RWPE2 (cell line): ENCODE results near the gene CNPY2.
"Not testable (repeated sequence)": the region's sequence is repeated elsewhere in the genome, so short reads cannot be mapped to it uniquely, and the experiment has no call there.

Experiments
- ATAC-seq: fragments of 200-7000 bp; cut with Tn5 transposase; 3 replicates; pipeline ENCODE4 v1.9.1; 2021; ENCODE audit warnings: low read depth
- DNase-seq: peaks from one replicate; pipeline ENCODE4 v3.0.0-alpha.2; 2020; ENCODE audit warnings: low spot score
- H3K27ac ChIP-seq: fragments of 450-650 bp; 2 replicates; pipeline ENCODE4 v1.5.1; 2017; ENCODE audit warnings: mild to moderate bottlenecking; ENCODE audit not compliant: poor library complexity, severe bottlenecking
- H3K27me3 ChIP-seq: fragments of 250-450 bp; sonication (Bioruptor Pico); 2 replicates; pipeline ENCODE4 v1.5.1; 2021; ENCODE audit warnings: mild to moderate bottlenecking, moderate library complexity; ENCODE audit not compliant: insufficient read depth, poor library complexity, severe bottlenecking
- H3K36me3 ChIP-seq: fragments of 250-450 bp; sonication (Bioruptor Pico); 2 replicates; pipeline ENCODE4 v1.5.1; 2020; ENCODE audit warnings: low read depth, mild to moderate bottlenecking, moderate library complexity
- H3K4me1 ChIP-seq: fragments of 250-450 bp; sonication (Bioruptor Pico); 2 replicates; pipeline ENCODE4 v1.5.1; 2021; ENCODE audit warnings: mild to moderate bottlenecking, moderate library complexity; ENCODE audit not compliant: insufficient read depth, poor library complexity, severe bottlenecking
- H3K4me3 ChIP-seq: fragments of 250-450 bp; sonication (Bioruptor Pico); 2 replicates; pipeline ENCODE4 v1.5.1; 2021; ENCODE audit warnings: mild to moderate bottlenecking, moderate library complexity; ENCODE audit not compliant: severe bottlenecking
- H3K9me3 ChIP-seq: fragments of 250-450 bp; sonication (Bioruptor Pico); 2 replicates; pipeline ENCODE4 v1.5.1; 2021; ENCODE audit warnings: mild to moderate bottlenecking, moderate library complexity; ENCODE audit not compliant: severe bottlenecking
- CTCF ChIP-seq: fragments of 450-650 bp; IDR thresholded peaks from one replicate; pipeline ENCODE4 v1.5.1; 2017; ENCODE audit warnings: mild to moderate bottlenecking, moderate library complexity; ENCODE audit not compliant: poor library complexity, severe bottlenecking

CNPY2 gene

DNA sequence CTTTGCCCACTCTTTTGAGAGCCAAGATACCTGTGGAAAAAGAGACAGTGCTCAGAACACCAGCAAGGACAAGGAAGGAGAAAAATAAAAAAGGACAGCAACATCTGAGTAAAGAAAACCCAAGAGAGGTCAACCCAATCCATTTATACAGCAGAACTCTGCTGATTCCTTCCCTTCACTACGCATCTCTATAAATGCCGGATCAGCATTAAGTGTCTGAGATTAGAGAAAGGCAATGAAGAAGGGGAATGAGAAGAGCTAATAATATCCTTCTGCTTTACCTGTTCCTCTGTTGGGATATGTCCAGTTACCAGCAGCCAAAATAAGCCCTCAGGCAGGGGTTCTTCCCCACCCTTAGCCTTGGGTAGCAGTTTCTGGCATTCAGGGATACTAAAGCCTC is 33.2 kb downstream of the CNPY2 start:
- no peak for DNase-seq
- no peak for ATAC-seq
- TF ChIP-seq CTCF: no peak
- Histone ChIP-seq H3K4me1 (no peaks in the 10 kb centered on the region), H3K27me3 (no peaks in the 10 kb centered on the region), H3K9me3 (peaks cover 2% of the 10 kb centered on the region), H3K27ac (no peak overlapping the region), H3K36me3 (peaks cover 86% of the 10 kb centered on the region), H3K4me3 (no peak overlapping the region)

DNA sequence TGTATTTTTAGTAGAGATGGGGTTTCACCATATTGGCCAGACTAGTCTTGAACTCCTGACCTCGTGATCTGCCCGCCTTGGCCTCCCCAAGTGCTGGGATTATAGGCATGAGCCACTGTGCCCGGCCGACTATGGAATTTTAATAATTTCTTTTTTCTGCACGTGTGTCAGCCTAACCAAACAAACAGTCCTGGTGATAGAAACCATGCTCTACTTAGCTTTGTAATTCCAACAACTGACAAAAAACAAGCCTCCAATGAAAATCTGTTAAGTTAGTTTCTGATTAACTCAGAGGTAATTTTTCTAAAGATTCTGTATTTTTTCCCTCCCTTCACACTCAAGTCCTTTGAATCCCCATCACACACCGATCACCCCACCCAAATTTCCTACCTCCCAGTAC is 33.8 kb downstream of the CNPY2 start:
- Histone ChIP-seq H3K9me3 (peaks cover 2% of the 10 kb centered on the region), H3K4me1 (no peaks in the 10 kb centered on the region), H3K27ac (no peak overlapping the region), H3K4me3 (no peak overlapping the region), H3K36me3 (peaks cover 91% of the 10 kb centered on the region), H3K27me3 (no peaks in the 10 kb centered on the region)
- TF ChIP-seq CTCF: no peak
- ATAC-seq: no peak
- DNase-seq: no peak

- ATAC-seq: no peak
- Histone ChIP-seq H3K27ac (no peak overlapping the region), H3K27me3 (no peaks in the 10 kb centered on the region), H3K4me3 (no peak overlapping the region), H3K36me3 (peaks cover 91% of the 10 kb centered on the region), H3K9me3 (peaks cover 2% of the 10 kb centered on the region), H3K4me1 (no peaks in the 10 kb centered on the region)
- no peak for TF ChIP-seq CTCF
- DNase-seq: no peak
Measured at GRCh38 chr12:56280849-56281248, 34.9 kb downstream of the CNPY2 start.

GRCh38 chr12:56278905-56279304 is 36.9 kb downstream of the CNPY2 start:
- no peaks in the 10 kb centered on the region for H3K4me1 ChIP-seq
- H3K36me3 ChIP-seq: peaks cover 97% of the 10 kb centered on the region
- H3K4me3 ChIP-seq: no peak overlapping the region
- no peak for TF ChIP-seq CTCF
- ATAC-seq (no peak), DNase-seq (no peak)
- peaks cover 2% of the 10 kb centered on the region for H3K9me3 ChIP-seq
- H3K27me3 ChIP-seq: no peaks in the 10 kb centered on the region
- H3K27ac ChIP-seq: no peak overlapping the region

DNA sequence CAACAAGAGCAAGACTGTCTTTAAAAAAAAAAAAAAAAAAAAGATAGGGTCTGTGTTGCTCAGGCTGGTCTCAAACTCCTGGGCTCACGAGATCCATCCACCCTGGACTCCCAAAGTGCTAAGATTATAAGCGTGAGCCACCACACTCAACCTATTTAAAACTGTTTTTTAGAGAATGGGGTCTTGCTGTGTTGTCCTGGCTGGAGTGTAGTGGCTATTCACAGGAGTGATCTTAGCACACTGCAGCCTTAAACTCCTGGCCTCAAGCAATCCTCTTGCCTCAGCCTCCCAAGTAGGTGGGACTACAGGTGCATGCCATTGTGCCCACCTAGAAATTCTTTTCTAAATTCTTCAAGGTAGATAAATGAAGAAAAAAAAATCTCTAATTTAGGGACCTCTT is 41.5 kb downstream of the CNPY2 start:
- no peak overlapping the region for H3K27ac ChIP-seq
- H3K4me3 ChIP-seq: no peak overlapping the region
- no peaks in the 10 kb centered on the region for H3K9me3 ChIP-seq
- ATAC-seq: no peak
- H3K36me3 ChIP-seq: peaks cover 79% of the 10 kb centered on the region
- no peak for TF ChIP-seq CTCF
- H3K4me1 ChIP-seq: no peaks in the 10 kb centered on the region
- no peaks in the 10 kb centered on the region for H3K27me3 ChIP-seq
- no peak for DNase-seq

DNA sequence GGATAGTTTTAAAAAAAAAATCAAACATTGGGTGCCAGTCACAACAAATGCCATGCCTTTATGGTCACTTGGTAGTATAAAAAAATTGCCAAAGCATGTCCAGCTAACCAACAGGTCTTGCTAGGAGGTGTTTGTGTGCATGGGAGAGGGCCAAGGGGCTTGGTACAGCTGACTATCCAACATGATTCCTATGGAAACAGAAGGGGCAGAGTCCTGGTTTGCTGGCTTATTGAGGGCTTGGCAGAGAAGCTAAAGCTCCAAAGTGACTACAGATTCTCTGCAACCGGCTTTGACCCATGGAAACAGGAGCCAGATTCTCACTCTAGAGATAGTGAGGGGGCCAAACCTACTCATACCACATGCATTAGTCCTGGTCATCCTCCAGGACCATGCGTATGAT is 43.3 kb downstream of the CNPY2 start:
- DNase-seq, ATAC-seq, H3K9me3 ChIP-seq, H3K4me1 ChIP-seq, H3K27ac ChIP-seq, H3K4me3 ChIP-seq, H3K27me3 ChIP-seq: not testable (repeated sequence)
- H3K36me3 ChIP-seq: peaks cover 60% of the 10 kb centered on the region
